ENCODE results near the gene SLAMF1.
"Not testable (repeated sequence)": the region's sequence is repeated elsewhere in the genome, so short reads cannot be mapped to it uniquely, and the experiment has no call there.

Gene SLAMF1

GRCh38 chr1:160646711-160647328, at the start of gene SLAMF1:
TSS of gene SLAMF1 (minus strand) at chr1:160647044. CDS start at chr1:160646945, 99 bp downstream.
- no peak for DNase-seq

DNA sequence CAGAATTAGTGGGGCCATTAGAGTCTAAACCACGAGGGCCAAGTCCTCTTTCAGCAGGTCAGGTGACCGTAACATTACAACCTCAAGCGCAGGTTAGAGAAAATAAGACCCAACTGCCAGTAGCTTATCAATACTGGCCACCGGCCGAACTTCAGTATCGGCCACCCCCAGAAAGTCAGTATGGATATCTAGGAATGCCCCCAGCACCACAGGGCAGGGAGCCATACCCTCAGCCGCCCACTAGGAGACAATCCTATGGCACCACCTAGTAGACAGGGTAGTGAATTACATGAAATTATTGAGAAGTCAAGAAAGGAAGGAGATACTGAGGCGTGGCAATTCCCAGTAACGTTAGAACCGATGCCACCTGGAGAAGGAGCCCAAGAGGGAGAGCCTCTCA, 45.5 kb upstream of the SLAMF1 start:
- not testable (repeated sequence) for DNase-seq

DNA sequence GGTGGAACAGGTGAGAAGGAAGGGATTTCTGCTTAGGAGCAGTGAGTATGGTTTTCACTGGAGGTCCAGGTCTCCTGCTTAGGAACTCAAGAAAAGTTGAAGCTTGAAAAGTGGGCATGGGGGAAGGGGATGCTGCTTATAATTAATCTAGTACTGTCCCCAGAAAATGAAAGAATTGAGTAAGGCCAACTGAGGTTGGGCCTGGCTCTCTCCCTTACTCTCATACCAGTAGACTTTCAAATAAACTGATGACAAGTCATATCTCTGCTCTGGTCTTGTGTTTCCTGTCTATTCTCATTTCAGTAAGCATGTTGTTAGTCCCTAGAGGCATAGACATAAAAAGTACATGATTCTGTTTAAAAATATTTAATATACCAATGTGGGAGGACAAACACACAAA, 38.4 kb upstream of the SLAMF1 start:
- DNase-seq: no peak

DNA sequence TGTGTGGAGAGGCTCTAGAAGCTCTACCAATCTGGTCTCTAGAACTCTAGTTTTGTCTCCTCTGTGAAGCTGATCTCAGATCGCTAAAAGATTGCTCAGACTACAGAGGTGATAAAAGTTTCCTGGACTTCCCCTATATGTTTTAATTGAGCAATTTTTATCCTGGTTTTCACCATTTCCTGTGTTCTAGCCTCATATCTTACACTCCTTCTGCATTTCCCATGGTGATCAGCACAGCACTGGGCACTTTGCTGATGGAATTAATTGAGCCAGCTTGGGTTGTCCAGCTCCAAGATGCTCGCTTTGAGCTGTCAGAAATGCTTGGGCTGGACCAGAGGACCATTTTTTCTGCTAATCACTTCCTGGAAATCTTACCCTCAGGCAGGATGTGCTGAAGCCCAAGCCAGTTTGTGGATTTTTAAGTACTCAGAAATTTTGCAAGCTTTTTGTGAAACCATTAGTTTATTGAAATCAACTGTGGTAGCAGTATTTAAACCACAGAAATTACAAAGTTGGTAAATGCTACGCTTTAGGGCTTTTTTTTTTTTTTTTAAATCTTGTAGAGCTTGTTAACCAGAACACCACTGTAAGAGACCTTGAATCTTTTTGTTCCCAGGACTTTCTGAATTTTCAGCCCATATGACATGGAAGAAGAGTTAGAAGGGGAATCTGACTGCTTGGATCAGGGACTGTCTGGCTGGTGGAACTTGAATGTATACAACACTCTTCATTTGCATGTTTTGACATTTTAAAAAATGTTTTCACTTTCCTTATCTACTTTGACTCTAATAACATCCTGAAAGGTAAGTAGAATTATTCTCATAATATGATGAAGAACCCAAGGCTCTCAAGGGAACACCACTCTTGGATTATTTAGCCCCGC, 36.4 kb upstream of the SLAMF1 start:
- no peak for DNase-seq

GRCh38 chr1:160681891-160682140, 35.0 kb upstream of the SLAMF1 start:
- no peak for DNase-seq

DNA sequence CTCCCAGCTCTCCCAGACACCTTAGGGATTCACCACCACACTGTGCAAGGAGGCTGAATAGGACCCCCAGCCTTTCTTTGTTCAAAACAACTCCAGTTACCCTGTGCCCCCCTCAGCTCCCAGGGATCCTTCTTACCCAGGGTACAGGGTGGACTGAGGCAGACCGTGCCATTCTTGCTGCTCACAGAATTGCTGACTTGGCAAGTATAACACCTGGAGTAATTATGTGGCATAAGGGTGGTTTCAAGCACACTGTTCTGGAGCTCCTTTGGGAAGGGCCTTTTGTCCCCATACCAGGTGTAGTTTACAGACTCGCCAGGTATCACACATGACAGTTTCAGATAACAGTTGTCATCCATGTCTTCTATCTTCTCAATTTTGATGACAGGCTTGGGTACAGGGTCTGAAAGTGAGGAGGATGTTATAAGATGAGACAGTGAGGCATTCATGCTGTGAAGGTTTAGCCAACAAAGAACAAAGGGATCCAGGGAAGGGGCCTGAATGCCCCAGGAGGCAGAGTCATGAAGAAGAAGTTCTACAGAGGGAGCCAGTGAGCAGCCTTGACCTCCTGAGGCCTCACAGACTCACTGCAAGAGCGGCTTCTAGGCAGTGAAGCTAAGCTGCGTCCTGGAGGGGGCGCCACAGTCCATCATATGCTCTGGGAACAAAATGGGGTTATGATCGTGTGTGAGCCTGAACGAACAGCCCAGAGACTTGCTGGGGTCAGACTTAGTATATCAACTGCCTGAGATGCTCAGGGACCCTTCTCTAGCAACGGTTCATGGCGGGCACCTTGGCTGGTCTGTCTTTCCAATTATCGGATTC, 34.4 kb upstream of the SLAMF1 start:
- DNase-seq: peak; percentile 25

DNA sequence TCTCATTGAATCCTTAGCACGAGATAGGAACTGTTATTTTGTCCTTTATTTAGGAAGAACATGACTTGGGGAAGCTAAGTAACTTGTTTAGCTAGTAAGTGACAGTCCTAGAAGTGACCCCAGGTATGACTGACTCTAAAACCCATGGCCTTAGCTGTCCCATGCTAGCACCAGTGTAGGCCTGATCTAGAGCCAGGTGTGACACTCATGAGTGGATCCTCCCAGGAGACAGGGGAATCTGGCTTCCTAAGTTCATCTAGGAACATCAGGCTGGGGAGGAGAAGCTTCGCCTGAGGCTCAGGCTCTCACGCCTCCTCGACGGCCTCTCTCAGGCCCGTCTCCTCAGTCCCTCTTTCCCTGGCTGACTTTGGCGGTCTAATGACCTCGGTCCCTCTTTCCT, 33.6 kb upstream of the SLAMF1 start:
- DNase-seq: no peak

- DNase-seq: no peak
These were observed 33.0 kb upstream of the SLAMF1 start for GRCh38 chr1:160679893-160680292.

DNA sequence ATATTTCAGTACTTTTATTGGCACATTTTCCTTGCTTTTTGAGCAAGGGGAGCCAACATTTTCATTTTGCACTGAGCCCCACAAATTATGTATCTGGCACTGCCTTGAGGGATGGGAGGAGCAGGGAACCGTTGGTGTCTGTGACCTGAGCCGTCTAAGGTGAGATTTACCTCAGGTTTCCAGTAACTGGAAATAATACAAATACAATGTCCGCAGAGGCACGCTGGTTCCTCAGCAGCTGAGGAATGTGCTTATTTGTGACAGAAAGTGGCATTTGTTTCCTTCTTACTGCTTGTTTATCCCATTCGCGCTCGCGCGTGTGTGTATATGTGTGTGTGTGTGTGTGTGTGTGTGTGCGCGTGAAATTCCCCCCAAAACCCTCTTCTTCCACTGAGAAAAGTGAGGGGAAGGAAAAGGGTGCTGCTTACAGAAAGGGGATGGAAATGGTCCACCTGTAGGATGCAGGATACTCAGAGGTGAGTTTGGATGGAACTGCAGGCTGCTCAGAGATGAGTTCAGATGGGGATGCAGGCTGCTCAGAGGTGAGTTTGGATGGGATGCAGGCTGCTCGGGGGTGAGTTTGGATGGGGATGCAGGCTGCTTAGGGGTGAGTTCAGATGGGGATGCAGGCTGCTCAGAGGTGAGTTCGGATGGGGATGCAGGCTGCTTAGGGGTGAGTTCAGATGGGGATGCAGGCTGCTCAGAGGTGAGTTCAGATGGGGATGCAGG, 30.2 kb upstream of the SLAMF1 start:
- DNase-seq: no peak

GRCh38 chr1:160675641-160676410, 29.0 kb upstream of the SLAMF1 start:
- peak; percentile 24 for DNase-seq

GRCh38 chr1:160674415-160674814, 27.6 kb upstream of the SLAMF1 start:
- DNase-seq: no peak

DNA sequence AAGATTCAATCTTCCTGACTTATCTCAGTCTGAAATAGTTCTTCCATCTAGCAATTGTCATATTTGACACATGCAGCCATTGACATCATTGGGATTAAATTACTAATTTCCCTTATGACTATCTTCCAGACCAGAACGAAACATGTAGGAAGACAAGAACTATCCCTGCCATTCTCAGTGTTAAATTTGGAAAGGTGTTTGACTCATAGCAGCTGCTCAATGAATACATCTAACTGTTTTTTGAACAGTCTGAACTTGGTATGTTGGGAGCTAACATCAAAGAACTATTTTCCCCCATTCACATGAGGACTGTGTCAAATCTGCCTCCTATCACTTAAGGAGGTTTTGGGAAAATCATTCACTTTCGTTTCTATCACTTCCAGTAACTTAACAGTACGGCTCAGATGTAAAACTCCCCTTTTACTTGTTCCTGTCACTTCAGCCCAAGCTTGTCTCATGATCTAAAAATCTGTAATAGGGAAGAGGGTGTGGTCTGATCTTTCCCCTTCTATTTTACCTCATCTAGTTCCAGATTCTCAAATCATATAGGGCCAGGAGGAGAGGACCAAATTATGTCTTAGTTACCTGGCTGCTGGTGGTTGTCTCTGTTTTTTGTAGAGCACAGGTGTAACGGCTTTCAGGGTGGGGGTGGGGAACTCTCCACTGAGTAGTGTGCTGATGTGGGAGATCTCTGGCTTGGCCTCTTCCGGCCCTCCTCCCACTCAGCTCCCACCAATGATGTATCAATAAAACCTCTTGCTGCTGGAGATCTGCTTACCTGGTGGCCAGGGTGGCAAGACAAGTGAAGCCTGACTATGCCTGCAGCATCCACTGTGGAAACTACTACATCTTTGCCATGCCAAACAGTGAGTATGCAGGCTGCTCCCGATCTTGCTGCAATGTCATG, 26.2 kb upstream of the SLAMF1 start:
- DNase-seq: no peak

DNA sequence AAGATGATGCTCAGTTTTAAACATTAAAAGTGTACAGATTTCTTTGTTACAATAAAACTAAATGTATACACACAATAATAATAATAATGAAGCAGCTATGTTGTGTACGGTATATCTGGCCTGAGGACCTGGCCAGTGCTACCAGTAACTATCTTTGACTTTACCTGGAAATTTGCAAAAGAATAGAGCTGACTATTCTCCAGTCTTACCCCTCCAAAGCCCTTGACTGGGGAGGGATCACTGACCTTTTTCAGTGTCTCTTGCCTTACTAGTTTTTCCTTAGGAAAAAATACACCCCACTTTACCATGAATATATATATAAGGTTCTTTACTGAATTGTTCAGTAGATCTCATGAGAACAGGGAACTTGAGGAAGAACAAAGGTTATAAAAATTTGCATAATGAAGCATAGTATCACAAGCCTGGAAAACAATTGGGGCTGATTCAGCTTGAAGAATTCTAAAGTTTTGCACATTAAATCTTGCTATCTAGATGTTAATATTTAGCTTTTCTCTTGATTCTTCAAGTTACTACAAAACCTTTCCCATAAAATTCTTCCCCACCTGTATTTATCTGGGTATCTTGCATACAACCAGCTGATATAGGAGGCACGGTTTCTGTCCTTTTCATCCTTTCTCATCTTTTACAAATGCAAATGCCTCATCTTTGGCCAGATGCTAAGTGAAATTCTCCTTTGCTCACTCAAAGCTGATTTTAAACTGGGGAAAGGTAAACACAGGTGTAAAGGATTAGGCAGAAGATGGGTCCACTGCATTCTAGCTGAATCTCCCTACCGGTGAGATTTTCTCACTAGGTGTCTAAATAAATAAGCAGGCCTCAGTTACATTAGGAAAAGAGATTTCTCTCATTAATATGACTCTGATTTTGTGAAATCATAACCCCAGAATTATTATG, 25.0 kb upstream of the SLAMF1 start:
- DNase-seq: no peak

- DNase-seq: no peak
These were observed 23.9 kb upstream of the SLAMF1 start for GRCh38 chr1:160670701-160671100.

- no peak for DNase-seq
These were observed 23.0 kb upstream of the SLAMF1 start for GRCh38 chr1:160669802-160670201.

DNA sequence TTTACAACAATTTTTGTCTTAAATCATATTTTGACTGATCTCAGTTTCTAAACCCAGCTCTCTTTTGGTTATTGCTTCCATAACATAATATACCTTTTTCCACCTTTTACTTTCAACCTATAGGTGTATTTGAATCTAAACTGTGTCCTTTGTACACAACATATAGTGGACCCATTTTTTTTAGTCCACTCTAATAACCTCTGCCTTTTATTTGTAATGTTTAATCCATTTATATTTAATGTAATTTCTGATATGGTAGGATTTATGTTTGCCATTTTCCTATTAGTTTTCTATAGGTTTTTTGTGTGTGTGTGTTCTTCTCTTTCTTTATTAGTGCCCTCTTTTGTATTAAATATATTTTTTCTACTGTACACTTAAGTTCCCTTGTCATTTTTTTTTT, 22.4 kb upstream of the SLAMF1 start:
- DNase-seq: no peak

GRCh38 chr1:160667896-160668295, 21.1 kb upstream of the SLAMF1 start:
- DNase-seq: no peak

DNA sequence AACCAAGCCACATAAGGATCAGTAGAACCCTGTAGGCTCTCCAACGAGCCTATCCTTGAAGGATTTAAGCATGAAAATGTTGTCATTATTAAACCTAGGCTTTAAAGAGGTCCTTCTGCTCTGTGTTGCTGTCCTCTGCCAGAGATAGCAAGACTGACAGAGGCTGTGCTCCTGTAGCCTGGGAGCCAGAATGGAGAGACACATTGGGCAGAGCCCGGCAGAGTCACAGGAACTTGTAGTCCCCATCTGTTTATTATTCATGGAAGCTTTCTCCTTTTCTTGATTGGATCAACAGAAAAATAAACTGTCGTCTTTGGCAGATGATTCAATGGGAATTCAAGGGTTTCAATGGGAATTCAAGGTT, 19.2 kb upstream of the SLAMF1 start:
- DNase-seq: no peak

DNA sequence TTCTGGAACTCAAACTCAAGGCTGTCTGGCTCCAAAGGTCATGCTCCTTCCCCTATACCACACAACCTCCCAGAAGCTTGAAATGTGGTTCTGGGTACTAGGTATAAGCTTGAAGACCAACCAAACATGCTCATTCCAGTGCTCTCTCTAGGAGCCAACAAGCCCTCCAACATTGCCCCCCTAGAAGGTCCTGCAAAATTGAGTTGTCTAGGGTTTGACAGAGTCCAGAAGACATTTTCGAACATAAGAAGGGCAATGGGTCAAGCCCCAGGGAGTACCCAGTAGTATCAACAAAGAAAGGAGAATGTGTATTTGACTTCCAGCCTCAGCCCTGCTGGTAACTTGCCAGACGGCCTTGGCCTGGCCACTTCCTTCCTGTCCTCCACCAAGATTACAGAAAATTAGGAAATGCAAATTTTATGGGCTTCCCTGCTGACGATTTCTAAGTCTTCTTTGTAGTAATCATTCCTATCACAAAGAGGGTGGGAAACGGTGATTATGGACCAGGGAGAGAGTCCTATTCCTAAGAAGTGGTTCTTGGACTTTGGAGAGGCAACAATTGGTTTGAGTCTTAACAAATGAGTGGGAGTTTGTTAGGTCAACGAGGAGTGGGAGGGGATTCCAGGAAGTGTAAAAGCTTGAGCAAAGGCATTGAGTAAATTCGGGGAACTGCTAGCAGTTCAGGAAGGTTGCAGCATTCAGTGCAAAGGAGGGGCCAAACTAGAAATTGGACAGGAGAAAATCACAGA, 18.7 kb upstream of the SLAMF1 start:
- no peak for DNase-seq

All from NCI-H1694 treated with DMSO at 0.1 percent for 48 hours (cell line).